GM19452 (cell line): ENCODE results near the gene SLC10A3.

ENCODE experiments used
- ATAC-seq: cut with Tn5 transposase; IDR thresholded peaks from one replicate; pipeline ENCODE4 v1.9.1; 2021; ENCODE audit not compliant: unreplicated experiment

Gene SLC10A3

GRCh38 chrX:154466036-154466435 is 24.4 kb downstream of the SLC10A3 start:
- no peak for ATAC-seq

- no peak for ATAC-seq
Measured at GRCh38 chrX:154465601-154466000, 24.8 kb downstream of the SLC10A3 start.

GRCh38 chrX:154464806-154465365 is 25.5 kb downstream of the SLC10A3 start:
- no peak for ATAC-seq

GRCh38 chrX:154463611-154464220 is 26.7 kb downstream of the SLC10A3 start:
- ATAC-seq = no peak

GRCh38 chrX:154462396-154462795 is 28.0 kb downstream of the SLC10A3 start:
- no peak for ATAC-seq

- no peak for ATAC-seq
Measured at GRCh38 chrX:154460326-154460725, 30.1 kb downstream of the SLC10A3 start.

- ATAC-seq = no peak
Measured at GRCh38 chrX:154459832-154460231, 30.6 kb downstream of the SLC10A3 start.

GRCh38 chrX:154458954-154459778 is 31.3 kb downstream of the SLC10A3 start:
- no peak for ATAC-seq

- peak; percentile 59 for ATAC-seq
Measured at GRCh38 chrX:154458116-154458953, 32.1 kb downstream of the SLC10A3 start, which contains the start of gene PLXNA3. Gene PLXNA3, plus strand, starts transcription at chrX:154458281. Its CDS starts 1,903 bp downstream, at chrX:154460184.

GRCh38 chrX:154457491-154458115 is 32.8 kb downstream of the SLC10A3 start:
- peak; percentile 47 for ATAC-seq

GRCh38 chrX:154452823-154453222 is 37.6 kb downstream of the SLC10A3 start:
- no peak for ATAC-seq

GRCh38 chrX:154450312-154450711 is 40.1 kb downstream of the SLC10A3 start:
- no peak for ATAC-seq

- ATAC-seq = no peak
Measured at GRCh38 chrX:154449618-154450017, 40.8 kb downstream of the SLC10A3 start.

GRCh38 chrX:154448484-154448883 is 41.9 kb downstream of the SLC10A3 start:
- ATAC-seq = no peak

- no peak for ATAC-seq
Measured at GRCh38 chrX:154446430-154446829, 44.0 kb downstream of the SLC10A3 start.

GRCh38 chrX:154445776-154446175 is 44.7 kb downstream of the SLC10A3 start:
- ATAC-seq = no peak

- ATAC-seq = no peak
Measured at GRCh38 chrX:154444755-154445246, 45.6 kb downstream of the SLC10A3 start.

GRCh38 chrX:154443992-154444754 is 46.3 kb downstream of the SLC10A3 start, which contains the start of gene FAM50A:
Gene FAM50A, plus strand, starts transcription at chrX:154444141. Its CDS starts 95 bp downstream, at chrX:154444236.
- ATAC-seq = no peak

GRCh38 chrX:154443479-154443910 is 46.9 kb downstream of the SLC10A3 start:
- ATAC-seq = no peak
